ENCODE measurements around the gene ZNF276. TPM values are rescaled to one million over a fixed set of nuclear protein-coding genes. Genes with fewer than 3 reads are reported as not detected.
A peak's percentile ranks its signal among the peaks of the same experiment; 100 is the strongest.
"Not testable (repeated sequence)": the region's sequence is repeated elsewhere in the genome, so short reads cannot be mapped to it uniquely, and the experiment has no call there.

The ZNF276 gene
- total RNA-seq, 1 donor from 2014 or later: 21.6 TPM

- no peak for TF ChIP-seq CTCF (conservative IDR thresholded peaks at IDR 0.05; ENCODE audit: low read depth, low read length)
- DNase-seq (ENCODE audit: low read depth): peak; percentile 84
Measured at GRCh38 chr16:89687092-89687940, 34.0 kb upstream of the ZNF276 start.

GRCh38 chr16:89688395-89688794 is 32.9 kb upstream of the ZNF276 start:
- no peak for DNase-seq (ENCODE audit: low read depth)
- TF ChIP-seq CTCF (conservative IDR thresholded peaks at IDR 0.05; ENCODE audit: low read depth, low read length): no peak
- no peak overlapping the region for H3K4me3 ChIP-seq (ENCODE audit: low read depth, low read length)

More at GRCh38 chr16:89687092-89687940, 34.0 kb upstream of the ZNF276 start:
- H3K4me3 ChIP-seq (ENCODE audit: low read depth, low read length): peak overlapping the region; percentile 89

- H3K4me3 ChIP-seq (ENCODE audit: low read depth, low read length): no peak overlapping the region
Measured at GRCh38 chr16:89689142-89689541, 32.2 kb upstream of the ZNF276 start.

GRCh38 chr16:89689621-89690020 is 31.7 kb upstream of the ZNF276 start:
- not testable (repeated sequence) for DNase-seq (ENCODE audit: low read depth); H3K4me3 ChIP-seq (ENCODE audit: low read depth, low read length)

More at GRCh38 chr16:89689142-89689541, 32.2 kb upstream of the ZNF276 start:
- no peak for TF ChIP-seq CTCF (conservative IDR thresholded peaks at IDR 0.05; ENCODE audit: low read depth, low read length)
- no peak for DNase-seq (ENCODE audit: low read depth)

- no peak for TF ChIP-seq CTCF (conservative IDR thresholded peaks at IDR 0.05; ENCODE audit: low read depth, low read length)
- H3K4me3 ChIP-seq (ENCODE audit: low read depth, low read length): no peak overlapping the region
- DNase-seq (ENCODE audit: low read depth): no peak
Measured at GRCh38 chr16:89690392-89690901, 30.9 kb upstream of the ZNF276 start.

- H3K4me3 ChIP-seq (ENCODE audit: low read depth, low read length): no peak overlapping the region
- no peak for DNase-seq (ENCODE audit: low read depth)
- TF ChIP-seq CTCF (conservative IDR thresholded peaks at IDR 0.05; ENCODE audit: low read depth, low read length): no peak
Measured at GRCh38 chr16:89691231-89691985, 29.9 kb upstream of the ZNF276 start.

GRCh38 chr16:89691986-89692569 is 29.3 kb upstream of the ZNF276 start:
- no peak for TF ChIP-seq CTCF (conservative IDR thresholded peaks at IDR 0.05; ENCODE audit: low read depth, low read length)
- no peak overlapping the region for H3K4me3 ChIP-seq (ENCODE audit: low read depth, low read length)
- DNase-seq (ENCODE audit: low read depth): no peak
